Osteocyte (in vitro differentiated cells): ENCODE measurements around the gene ATG14. TPM values are rescaled to one million over a fixed set of nuclear protein-coding genes. Genes with fewer than 3 reads are reported as not detected.
A peak's percentile ranks its signal among the peaks of the same experiment; 100 is the strongest.

Source experiments
- DNase-seq: peaks from one replicate; pipeline ENCODE4 v3.0.0; 2021; ENCODE audit warnings: mixed read lengths; ENCODE audit not compliant: unreplicated experiment; ENCODE audit errors: extremely low spot score
- H3K27ac Mint-ChIP-seq: one replicate; pipeline ENCODE4 v1.8.0; 2021; ENCODE audit warnings: mild to moderate bottlenecking, mixed read lengths; ENCODE audit not compliant: unreplicated experiment
- H3K27me3 Mint-ChIP-seq: one replicate; pipeline ENCODE4 v1.8.0; 2021; ENCODE audit warnings: mixed read lengths; ENCODE audit not compliant: unreplicated experiment
- H3K36me3 Mint-ChIP-seq: one replicate; pipeline ENCODE4 v1.8.0; 2021; ENCODE audit warnings: mixed read lengths; ENCODE audit not compliant: unreplicated experiment
- H3K4me1 Mint-ChIP-seq: one replicate; pipeline ENCODE4 v1.8.0; 2021; ENCODE audit warnings: mixed read lengths; ENCODE audit not compliant: unreplicated experiment
- H3K4me3 Mint-ChIP-seq: one replicate; pipeline ENCODE4 v1.8.0; 2021; ENCODE audit warnings: mild to moderate bottlenecking, moderate library complexity, mixed read lengths; ENCODE audit not compliant: unreplicated experiment
- H3K9me3 Mint-ChIP-seq: one replicate; pipeline ENCODE4 v1.8.0; 2021; ENCODE audit warnings: mixed read lengths; ENCODE audit not compliant: unreplicated experiment
- total RNA-seq: library from RNA; stranded (reverse); gene quantifications from 2 replicates; pipeline ENCODE4 v1.2.1, GENCODE V29; 2021
- TF ChIP-seq, protein P1 (sequence below): fragments of 200-600 bp; sonication (generic); IDR thresholded peaks from 2 replicates; pipeline ENCODE4 v1.5.0; 2021; ENCODE audit warnings: antibody characterized with exemption, mild to moderate bottlenecking, moderate library complexity

The ATG14 gene
- total RNA-seq, 1 donor from 2014 or later: 13.8 TPM

DNA sequence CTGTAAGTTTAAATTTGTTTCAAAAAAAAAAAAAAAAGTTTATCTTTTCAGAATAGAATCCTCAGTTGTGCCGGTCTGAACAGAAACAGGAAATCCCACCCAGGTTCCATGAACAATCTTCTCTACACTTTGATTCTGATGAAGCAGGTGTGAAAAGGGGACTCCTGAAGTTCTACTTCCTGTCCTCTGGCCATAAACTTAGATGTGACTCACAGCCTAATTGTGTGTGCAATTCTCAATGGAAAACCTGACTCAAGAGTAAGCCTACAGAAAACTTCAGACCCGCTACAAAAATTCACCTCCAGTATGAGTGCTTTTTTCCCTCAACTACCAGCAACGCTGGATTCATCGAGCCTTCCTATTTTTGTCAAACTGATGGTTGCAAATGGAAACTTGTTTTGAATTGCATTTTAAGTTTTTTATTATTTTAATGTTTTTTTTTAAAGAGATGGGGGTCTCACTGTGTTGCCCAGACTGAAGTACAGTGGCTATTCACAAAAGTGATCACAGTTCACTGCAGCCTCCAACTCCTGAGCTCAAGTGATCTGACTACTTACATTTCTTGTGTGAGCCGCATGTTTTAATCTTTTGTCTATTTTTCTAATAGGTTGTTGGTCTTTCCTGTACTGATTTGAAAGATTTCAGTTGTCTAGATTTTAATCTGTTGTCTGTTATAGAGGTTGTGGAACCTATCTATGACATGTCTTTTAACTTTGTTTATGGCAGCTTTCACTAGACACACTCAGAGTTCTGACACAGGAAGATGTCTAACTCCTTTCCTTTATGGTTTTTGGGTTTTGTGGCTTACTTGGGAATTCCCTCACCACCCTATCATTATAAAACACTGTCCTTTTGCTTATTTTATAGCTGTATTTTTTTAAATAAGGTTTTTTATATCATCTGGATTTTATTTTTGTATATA is 37.6 kb downstream of the ATG14 start:
- Mint-ChIP-seq H3K4me1 (peaks cover 5% of the 10 kb centered on the region), H3K4me3 (no peak overlapping the region), H3K36me3 (peaks cover 38% of the 10 kb centered on the region), H3K27ac (no peak overlapping the region), H3K9me3 (no peaks in the 10 kb centered on the region), H3K27me3 (no peaks in the 10 kb centered on the region)
- TF ChIP-seq, protein P1, sequence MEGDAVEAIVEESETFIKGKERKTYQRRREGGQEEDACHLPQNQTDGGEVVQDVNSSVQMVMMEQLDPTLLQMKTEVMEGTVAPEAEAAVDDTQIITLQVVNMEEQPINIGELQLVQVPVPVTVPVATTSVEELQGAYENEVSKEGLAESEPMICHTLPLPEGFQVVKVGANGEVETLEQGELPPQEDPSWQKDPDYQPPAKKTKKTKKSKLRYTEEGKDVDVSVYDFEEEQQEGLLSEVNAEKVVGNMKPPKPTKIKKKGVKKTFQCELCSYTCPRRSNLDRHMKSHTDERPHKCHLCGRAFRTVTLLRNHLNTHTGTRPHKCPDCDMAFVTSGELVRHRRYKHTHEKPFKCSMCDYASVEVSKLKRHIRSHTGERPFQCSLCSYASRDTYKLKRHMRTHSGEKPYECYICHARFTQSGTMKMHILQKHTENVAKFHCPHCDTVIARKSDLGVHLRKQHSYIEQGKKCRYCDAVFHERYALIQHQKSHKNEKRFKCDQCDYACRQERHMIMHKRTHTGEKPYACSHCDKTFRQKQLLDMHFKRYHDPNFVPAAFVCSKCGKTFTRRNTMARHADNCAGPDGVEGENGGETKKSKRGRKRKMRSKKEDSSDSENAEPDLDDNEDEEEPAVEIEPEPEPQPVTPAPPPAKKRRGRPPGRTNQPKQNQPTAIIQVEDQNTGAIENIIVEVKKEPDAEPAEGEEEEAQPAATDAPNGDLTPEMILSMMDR: no peak
- DNase-seq: no peak

DNA sequence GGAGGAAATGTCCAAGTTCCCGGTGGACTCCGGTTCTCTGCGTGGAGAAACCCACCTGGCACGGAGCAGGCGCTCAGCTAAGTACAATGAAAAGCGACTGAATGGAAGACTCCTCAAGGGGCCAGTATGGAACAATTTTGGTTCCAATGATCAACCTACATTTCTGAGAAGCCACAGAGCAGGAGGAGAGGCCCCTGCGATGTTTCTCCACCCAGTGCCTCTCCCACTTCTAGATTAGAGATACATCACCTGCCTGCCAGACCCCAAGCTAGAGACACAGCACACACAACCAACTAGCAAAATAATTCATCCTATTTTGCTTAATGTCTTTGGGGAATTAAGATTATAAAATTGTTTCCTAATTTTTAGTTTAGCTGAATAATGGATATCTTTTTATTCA is 38.8 kb downstream of the ATG14 start:
- no peak overlapping the region for H3K4me3 Mint-ChIP-seq
- H3K27ac Mint-ChIP-seq: no peak overlapping the region
- TF ChIP-seq, protein P1: no peak

DNA sequence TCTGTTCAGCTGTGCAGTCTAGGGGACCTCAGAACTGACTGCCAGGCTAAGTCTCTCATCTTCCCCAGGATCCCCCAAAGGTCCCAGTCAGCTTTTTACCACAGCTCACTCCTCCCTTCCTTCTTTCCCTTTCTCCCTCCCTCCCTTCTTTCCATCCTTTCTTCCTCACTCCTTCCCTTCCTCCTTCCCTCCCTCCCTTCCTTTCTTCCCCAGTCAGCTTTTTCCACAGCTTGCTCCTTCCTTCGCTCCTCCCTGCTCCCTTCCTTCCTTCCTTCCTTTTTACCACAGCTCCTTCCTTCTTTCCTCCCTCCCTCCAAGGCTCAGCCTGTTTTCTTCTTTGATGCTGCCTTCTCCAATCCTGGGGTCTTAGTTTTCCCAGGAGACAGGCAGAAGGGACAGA is 39.2 kb downstream of the ATG14 start:
- Mint-ChIP-seq H3K4me1 (peaks cover 5% of the 10 kb centered on the region), H3K4me3 (no peak overlapping the region), H3K27me3 (no peaks in the 10 kb centered on the region), H3K36me3 (peaks cover 47% of the 10 kb centered on the region), H3K9me3 (no peaks in the 10 kb centered on the region), H3K27ac (no peak overlapping the region)
- no peak for DNase-seq
- TF ChIP-seq, protein P1: no peak

More for the DNA sequence above, 38.8 kb downstream of the ATG14 start:
- peaks cover 47% of the 10 kb centered on the region for H3K36me3 Mint-ChIP-seq
- peaks cover 5% of the 10 kb centered on the region for H3K4me1 Mint-ChIP-seq
- DNase-seq: no peak
- H3K9me3 Mint-ChIP-seq: no peaks in the 10 kb centered on the region
- H3K27me3 Mint-ChIP-seq: no peaks in the 10 kb centered on the region

DNA sequence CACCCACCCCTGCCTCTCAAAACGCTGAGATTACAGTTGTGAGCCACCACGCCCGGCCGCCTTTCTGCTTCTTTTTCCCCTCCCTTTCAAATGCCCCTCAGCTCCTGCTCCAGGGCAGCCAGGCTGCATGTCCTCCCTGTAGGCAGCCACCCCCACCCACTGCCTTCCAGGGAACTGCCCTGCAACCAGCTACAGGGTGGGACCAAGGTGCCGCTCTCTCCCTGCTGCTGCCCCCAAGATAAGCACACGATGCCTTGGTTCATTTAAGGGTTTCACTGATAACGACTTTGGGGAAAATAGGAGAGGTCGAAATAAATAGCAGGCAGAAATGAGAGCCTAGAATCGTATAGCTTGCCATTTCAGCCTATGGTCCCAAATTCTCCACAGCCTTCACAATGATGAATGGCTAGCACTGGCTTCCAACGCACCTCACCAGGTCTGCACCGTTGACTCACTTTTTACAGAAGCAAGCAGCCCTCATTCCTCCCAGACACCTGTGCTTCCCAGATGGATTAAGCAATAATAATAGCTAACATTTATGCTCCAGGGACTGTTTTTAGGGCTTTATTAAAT is 40.7 kb downstream of the ATG14 start:
- Mint-ChIP-seq H3K4me3 (no peak overlapping the region), H3K4me1 (peaks cover 13% of the 10 kb centered on the region), H3K9me3 (no peaks in the 10 kb centered on the region), H3K36me3 (peaks cover 38% of the 10 kb centered on the region), H3K27ac (no peak overlapping the region), H3K27me3 (no peaks in the 10 kb centered on the region)
- TF ChIP-seq, protein P1: no peak
- no peak for DNase-seq

DNA sequence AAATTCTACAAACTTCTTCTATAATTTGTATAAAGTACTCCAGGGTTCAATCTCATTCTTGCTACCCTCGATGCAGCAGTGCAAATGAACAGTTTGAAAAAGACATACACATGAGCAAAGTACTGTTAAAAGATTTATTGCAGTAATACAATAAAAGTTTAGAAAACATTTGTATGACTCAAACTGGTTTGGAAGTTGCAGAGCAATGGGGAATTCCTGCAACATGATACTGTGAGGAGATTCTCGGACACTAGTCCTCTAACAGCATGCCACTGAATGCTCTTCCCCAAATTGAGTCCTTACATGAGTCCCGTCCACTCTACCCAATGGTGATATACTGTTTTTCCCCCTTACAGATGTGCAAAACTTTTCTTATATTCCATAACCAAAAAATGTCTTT is 45.4 kb downstream of the ATG14 start:
- Mint-ChIP-seq H3K27ac (peak overlapping the region; percentile 54), H3K9me3 (no peaks in the 10 kb centered on the region), H3K4me3 (no peak overlapping the region), H3K4me1 (peaks cover 14% of the 10 kb centered on the region), H3K36me3 (peaks cover 37% of the 10 kb centered on the region), H3K27me3 (no peaks in the 10 kb centered on the region)
- TF ChIP-seq, protein P1: no peak
- no peak for DNase-seq
